Heart right ventricle (tissue), 16 donors: ENCODE measurements around the gene PDS5B. TPM values are rescaled to one million over a fixed set of nuclear protein-coding genes. Genes with fewer than 3 reads are reported as not detected.
A peak's percentile ranks its signal among the peaks of the same experiment; 100 is the strongest.

ENCODE experiments used
- ATAC-seq, 8 donors: fragments of 200-7000 bp; cut with Tn5 transposase; one replicate each; pipeline ENCODE4 v1.9.1; 2020; ENCODE audit warnings: mild to moderate bottlenecking in 8 of 8, moderate library complexity in 8 of 8, moderate number of reproducible peaks in 1 of 8
- DNase-seq, 2 donors: peaks; one replicate each; pipeline ENCODE4 v3.0.0-alpha.2; 2020
- H3K27ac ChIP-seq, 10 donors: fragments of 200-600 bp; sonication (generic) in 2 of 10; one replicate each; pipeline versions ENCODE4 v1.5.0 to v1.8.0; 2020 to 2022; ENCODE audit warnings: mild to moderate bottlenecking in 3 of 10
- H3K27me3 ChIP-seq, 7 donors: fragments of 200-600 bp; one replicate each; pipeline ENCODE4 v1.8.0; 2021 to 2022; ENCODE audit warnings: mild to moderate bottlenecking in 2 of 7
- H3K36me3 ChIP-seq, 9 donors: fragments of 200-600 bp; sonication (generic) in 1 of 9; one replicate each; pipeline versions ENCODE4 v1.5.0 to v1.8.0; 2020 to 2022; ENCODE audit warnings: mild to moderate bottlenecking in 2 of 9
- H3K4me1 ChIP-seq, 9 donors: fragments of 200-600 bp; sonication (generic) in 1 of 9; one replicate each; pipeline versions ENCODE4 v1.5.0 to v1.8.0; 2020 to 2022; ENCODE audit warnings: mild to moderate bottlenecking in 4 of 9
- H3K4me3 ChIP-seq, 10 donors: fragments of 200-600 bp; sonication (generic) in 2 of 10; one replicate each; pipeline versions ENCODE4 v1.5.0 to v1.8.0; 2020 to 2022; ENCODE audit warnings: mild to moderate bottlenecking in 7 of 10, moderate library complexity in 2 of 10
- H3K9me3 ChIP-seq, 11 donors: fragments of 200-600 bp in 10 of 11; sonication (generic) in 2 of 11; one replicate each; pipeline versions ENCODE4 v1.5.0 to v1.8.0; 2013 to 2022; ENCODE audit warnings: mild to moderate bottlenecking in 2 of 11, control low read depth in 1 of 11, moderate library complexity in 1 of 11
- WGBS, 2 donors: extraction: QIAGEN DNeasy Blood & Tissue Kit; methylation state at CpG; one replicate each; pipeline ENCODE4 v1.1.7; 2013; ENCODE audit warnings: inconsistent platforms in 1 of 2; 5-methylcytosine and 5-hydroxymethylcytosine counted together
- intact Hi-C, 10 donors: fragments of 100-400 bp; cut with DNase I; formaldehyde crosslinking; loops; one replicate each; pipeline versions ENCODE4 v1.11.1 to v1.14.2; 2022
- polyA plus RNA-seq, 2 donors: library from polyadenylated mRNA; stranded (reverse); fragments of 200-250 nt; gene quantifications; one replicate each; pipeline ENCODE4 v1.2.3, GENCODE V29; 2013
- total RNA-seq, 10 donors: library from RNA; stranded (reverse); fragmentation: NEBNext Ultra II Directional in 3 of 10; extraction: Animal tissue kit (Norgen Biotek cat#: 25700) in 3 of 10; gene quantifications; one replicate each; pipeline versions ENCODE4 v1.2.1 to v1.2.4, GENCODE V29; 2021 to 2023
- TF ChIP-seq, protein P1 (sequence below), 9 donors: fragments of 200-600 bp; sonication (generic) in 2 of 9; IDR thresholded peaks; one replicate each; pipeline versions ENCODE4 v1.5.0 to v1.8.0; 2021 to 2022; ENCODE audit warnings: antibody characterized with exemption in 9 of 9, mild to moderate bottlenecking in 5 of 9, moderate library complexity in 1 of 9
- donor health status: Arrhythmogenic right ventricular cardiomyopathy.
- donor health status: ischemic (EF 13 %, LVEDD 7.1; RV severe dilation, severe dysfunction).
- donor health status: healthy with polysubstance abuse.
- donor health status: DM: no; HTN: yes; CAD: no.
- donor health status: DM: no; HTN: no; CAD: no.
- donor health status: ischemic (EF 25% LVEDD 6.9; RV normal size, moderate dysfunction).
- donor health status: ischemic (EF 25% LVEDD 5.7; RV mildly dilated, moderate dysfunction).
- donor health status: healthy.
- donor health status: DM: yes; HTN: yes; CAD: no.
- donor health status: Ischemic cardiomyopathy.
- donor health status: ischemic (EF 35%, LVEDD 5.7; RV mildly dilated, moderate dysfunction).
- donor health status: nonischemic (EF 11% LVEDD 7.7; RV severe dilation, severe dysfunction).
- donor health status: DM: yes; HTN: yes; CAD: no.
- donor health status: PGD.
- donor health status: ischemic (EF 29% LVEDD 5.4; RV normal size, mild dysfunction).
- donor health status: nonischemic (EF 23%, LVEDD 6.1; RV moderate dilation, normal function).

PDS5B gene
- total and polyA plus RNA-seq, 12 donors, result 5.6 to 29.6 (median 19.9) TPM

- peak; percentile 87 to 97 for DNase-seq
- TF ChIP-seq, protein P1, sequence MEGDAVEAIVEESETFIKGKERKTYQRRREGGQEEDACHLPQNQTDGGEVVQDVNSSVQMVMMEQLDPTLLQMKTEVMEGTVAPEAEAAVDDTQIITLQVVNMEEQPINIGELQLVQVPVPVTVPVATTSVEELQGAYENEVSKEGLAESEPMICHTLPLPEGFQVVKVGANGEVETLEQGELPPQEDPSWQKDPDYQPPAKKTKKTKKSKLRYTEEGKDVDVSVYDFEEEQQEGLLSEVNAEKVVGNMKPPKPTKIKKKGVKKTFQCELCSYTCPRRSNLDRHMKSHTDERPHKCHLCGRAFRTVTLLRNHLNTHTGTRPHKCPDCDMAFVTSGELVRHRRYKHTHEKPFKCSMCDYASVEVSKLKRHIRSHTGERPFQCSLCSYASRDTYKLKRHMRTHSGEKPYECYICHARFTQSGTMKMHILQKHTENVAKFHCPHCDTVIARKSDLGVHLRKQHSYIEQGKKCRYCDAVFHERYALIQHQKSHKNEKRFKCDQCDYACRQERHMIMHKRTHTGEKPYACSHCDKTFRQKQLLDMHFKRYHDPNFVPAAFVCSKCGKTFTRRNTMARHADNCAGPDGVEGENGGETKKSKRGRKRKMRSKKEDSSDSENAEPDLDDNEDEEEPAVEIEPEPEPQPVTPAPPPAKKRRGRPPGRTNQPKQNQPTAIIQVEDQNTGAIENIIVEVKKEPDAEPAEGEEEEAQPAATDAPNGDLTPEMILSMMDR (IDR thresholded peaks at IDR 0.05), result peak in 6 of 9 donors; percentile 27 to 66 (median 60)
- Histone ChIP-seq H3K36me3 (peaks cover 0 to 32% (median 13%) of the 10 kb centered on the region in 9 donors), H3K4me3 (peak within 1 kb of the TSS; percentile 59 to 93 (median 74)), H3K4me1 (peaks cover 4 to 46% (median 40%) of the 10 kb centered on the region in 9 donors), H3K9me3 (no peaks in the 10 kb centered on the region), H3K27me3 (no peaks in the 10 kb centered on the region), H3K27ac (peak within 1 kb of the TSS; percentile 65 to 98 (median 92))
- WGBS, 2 donors, result 1 to 2% methylated on average over 32 of the region's 32 CpGs
- intact Hi-C loops, result loop anchor here in 5 of 10 donors (2.0 to 10.0 kb wide), 4 partner anchors 64 to 114 kb away; partner anchors contain the start of gene N4BP2L1 (in 4 of the 5)
- peak; percentile 97 to 99 (median 99) for ATAC-seq
Measured at GRCh38 chr13:32538621-32539246, 47.5 kb upstream of the PDS5B start, which contains the start of gene N4BP2L2. Gene N4BP2L2 (minus strand): TSS chr13:32538795. CDS start chr13:32537027, 1,768 bp downstream.

- Histone ChIP-seq H3K9me3 (no peaks in the 10 kb centered on the region), H3K4me1 (peaks cover 0 to 11% (median 6%) of the 10 kb centered on the region in 9 donors), H3K36me3 (no peaks in the 10 kb centered on the region), H3K27me3 (no peaks in the 10 kb centered on the region), H3K27ac (no peak overlapping the region), H3K4me3 (no peak overlapping the region)
- 85 to 91% methylated on average over 2 of the region's 2 CpGs for WGBS, 2 donors
- DNase-seq (no peak), ATAC-seq (no peak)
- intact Hi-C loops, result loop anchor here in 1 of 10 donors (10.0 kb wide), 1 partner anchor 157 kb away; no protein-coding TSS in a partner anchor
- TF ChIP-seq, protein P1 (IDR thresholded peaks at IDR 0.05), result no peak
Measured at GRCh38 chr13:32542221-32542620, 44.0 kb upstream of the PDS5B start.

- H3K27ac ChIP-seq, result no peak overlapping the region
- no peaks in the 10 kb centered on the region for H3K36me3 ChIP-seq
- TF ChIP-seq, protein P1 (IDR thresholded peaks at IDR 0.05), result no peak
- intact Hi-C loops, result loop anchor here in 1 of 10 donors (10.0 kb wide), 1 partner anchor 160 kb away; no protein-coding TSS in a partner anchor
- ATAC-seq, result no peak
- 95 to 97% methylated on average over 2 of the region's 2 CpGs for WGBS, 2 donors
- no peaks in the 10 kb centered on the region for H3K27me3 ChIP-seq
- DNase-seq, result no peak
- H3K4me1 ChIP-seq, result peaks cover 0 to 4% (median 0%) of the 10 kb centered on the region in 9 donors
- H3K9me3 ChIP-seq, result no peaks in the 10 kb centered on the region
- no peak overlapping the region for H3K4me3 ChIP-seq
Measured at GRCh38 chr13:32545083-32545482, 41.2 kb upstream of the PDS5B start.

DNA sequence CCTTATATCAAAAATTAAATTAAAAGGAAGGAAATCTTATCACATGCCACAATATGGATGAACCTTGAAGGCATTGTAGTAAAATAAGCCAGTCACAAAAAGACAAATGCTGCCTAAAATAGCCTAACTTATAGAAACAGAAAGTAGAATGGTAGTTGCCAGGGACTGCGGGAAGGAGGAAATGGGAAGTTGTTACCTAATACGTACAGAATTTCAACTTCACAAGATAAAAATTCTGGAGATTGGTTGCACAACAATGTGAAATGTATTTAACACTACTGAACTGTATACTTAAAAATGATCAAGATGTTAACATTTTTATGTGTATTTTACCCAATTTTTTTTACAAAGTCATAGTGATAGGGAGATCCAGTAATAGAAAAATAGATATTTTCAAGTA lies 37.4 kb upstream of the PDS5B start:
- intact Hi-C loops, result loop anchor here in 1 of 10 donors (10.0 kb wide), 1 partner anchor 164 kb away; no protein-coding TSS in a partner anchor
- no peak for ATAC-seq
- Histone ChIP-seq H3K27me3 (no peaks in the 10 kb centered on the region), H3K4me3 (no peak overlapping the region), H3K9me3 (no peaks in the 10 kb centered on the region), H3K4me1 (peaks cover 0 to 4% (median 0%) of the 10 kb centered on the region in 9 donors), H3K27ac (peak overlapping the region in 1 of 10 donors; percentile 11), H3K36me3 (no peaks in the 10 kb centered on the region)
- DNase-seq, result no peak
- TF ChIP-seq, protein P1 (IDR thresholded peaks at IDR 0.05), result no peak
- WGBS, 2 donors, result 41 to 48% methylated on average over 2 of the region's 2 CpGs
